Motor neuron (in vitro differentiated cells): ENCODE results near the gene KMT5B. TPM values are rescaled to one million over a fixed set of nuclear protein-coding genes. Genes with fewer than 3 reads are reported as not detected.
A peak's percentile ranks its signal among the peaks of the same experiment; 100 is the strongest.

Experiments
- ATAC-seq, 8 experiments: fragments of 200-7000 bp; cut with Tn5 transposase; replicated peaks in 6 of 8; 2 replicates each; pipeline ENCODE4 v1.8.0; 2021; ENCODE audit warnings: mild to moderate bottlenecking in 8 of 8, moderate library complexity in 8 of 8
- H3K27ac ChIP-seq, 2 donors: fragments of 250-450 bp; sonication (Bioruptor Pico); 2 replicates each; pipeline ENCODE4 v1.9.0; 2021; ENCODE audit warnings: antibody characterized with exemption in 2 of 2, mild to moderate bottlenecking in 2 of 2, moderate library complexity in 1 of 2
- H3K4me1 ChIP-seq, 2 donors: fragments of 250-450 bp; sonication (Bioruptor Pico); replicated peaks in 1 of 2; 2 replicates each; pipeline ENCODE4 v1.6.1; 2021; ENCODE audit warnings: antibody characterized with exemption in 2 of 2, mild to moderate bottlenecking in 2 of 2, moderate library complexity in 1 of 2
- H3K4me3 ChIP-seq, 5 donors: fragments of 250-450 bp; sonication (Bioruptor Pico); 2 replicates each; pipeline ENCODE4 v1.9.0; 2021; ENCODE audit warnings: antibody characterized with exemption in 5 of 5, mild to moderate bottlenecking in 5 of 5, moderate library complexity in 4 of 5
- WGBS, 10 experiments: fragments of 450-650 bp; shearing (Covaris generic); methylation state at CpG; one replicate each; pipeline ENCODE4 v1.0.0; 2022; 5-methylcytosine and 5-hydroxymethylcytosine counted together
- in situ Hi-C, 9 experiments: fragments of 400-800 bp; cut with MboI; loops; one replicate each; pipeline ENCODE4 v1.15.0; 2021; ENCODE audit warnings: low sequenced_read_pairs in 9 of 9, low pct_unique_long_range_greater_than_20kb in 2 of 9; ENCODE audit not compliant: unreplicated experiment in 9 of 9
- total RNA-seq, 8 experiments: library from RNA; unstranded; fragments of 300-600 nt; gene quantifications; 2 replicates each; pipeline versions ENCODE4 v1.2.3 to v1.2.4, GENCODE V29; 2022

The KMT5B gene
- total RNA-seq, result 10 to 100 TPM; 12.4 to 69.1 (median 55.4) TPM

DNA sequence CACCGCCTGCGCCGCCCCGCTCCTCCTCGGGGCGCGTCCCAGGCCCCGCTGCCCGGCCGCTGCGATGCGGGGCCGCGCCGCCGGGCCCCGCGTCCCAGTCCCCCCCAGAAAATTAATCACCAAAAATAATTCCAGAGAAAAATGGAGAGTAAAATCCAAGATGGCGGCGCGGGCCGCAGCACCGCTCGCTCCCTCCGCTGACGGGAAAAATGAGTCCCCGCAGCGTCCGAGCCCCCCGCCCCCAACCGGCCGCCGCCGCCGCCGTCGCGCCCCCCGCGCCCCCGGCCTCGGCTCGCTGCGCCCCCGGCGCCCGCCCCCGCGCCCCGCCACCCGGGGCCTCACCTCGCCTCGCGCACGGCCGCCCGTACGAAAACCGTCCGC, at the start of gene KMT5B:
KMT5B (minus strand) TSS at position 162 of the 381 bp plus-strand sequence. CDS start 23,220 bp downstream, outside the sequence.
- in situ Hi-C loops, result no loop called here
- peak within 1 kb of the TSS; percentile 82 to 91 (median 89) for H3K4me3 ChIP-seq
- peak in 7 of 8 experiments; percentile 5 to 43 (median 21) for ATAC-seq
- H3K27ac ChIP-seq, result peak within 1 kb of the TSS; percentile 100
- WGBS, 10 experiments, result no CpG with 5 or more reads among the region's 60 CpGs
- peaks cover 14 to 16% of the 10 kb centered on the region in 2 donors for H3K4me1 ChIP-seq

DNA sequence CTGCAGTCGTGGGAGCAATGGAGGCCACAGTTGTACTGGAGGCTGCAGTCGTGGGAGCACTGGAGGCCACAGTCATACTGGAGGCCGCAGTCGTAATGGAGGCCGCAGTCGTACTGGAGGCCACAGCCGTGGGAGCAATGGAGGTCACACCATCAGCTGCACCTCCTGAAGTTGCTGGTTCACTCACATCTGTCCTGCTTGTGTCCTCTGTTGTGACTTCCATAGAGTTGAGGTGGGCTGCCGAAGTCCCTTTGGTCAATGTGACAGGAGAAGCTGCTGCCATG, 49.4 kb upstream of the KMT5B start:
- Histone ChIP-seq H3K4me3 (no peak overlapping the region), H3K27ac (no peak overlapping the region), H3K4me1 (peaks cover 0 to 3% of the 10 kb centered on the region in 2 donors)
- 67 to 100% (median 92%) methylated on average over 1 to 6 of the region's 8 CpGs; no CpG with 5 or more reads in 3 of the 10 experiments for WGBS, 10 experiments
- ATAC-seq, result peak in 1 of 8 experiments; percentile 3
- in situ Hi-C loops, result loop anchor here in 3 of 9 experiments (25.0 kb wide), 3 partner anchors 175 to 1400 kb away; partner anchors contain the start of gene PPP6R3 (in 1 of the 3)

DNA sequence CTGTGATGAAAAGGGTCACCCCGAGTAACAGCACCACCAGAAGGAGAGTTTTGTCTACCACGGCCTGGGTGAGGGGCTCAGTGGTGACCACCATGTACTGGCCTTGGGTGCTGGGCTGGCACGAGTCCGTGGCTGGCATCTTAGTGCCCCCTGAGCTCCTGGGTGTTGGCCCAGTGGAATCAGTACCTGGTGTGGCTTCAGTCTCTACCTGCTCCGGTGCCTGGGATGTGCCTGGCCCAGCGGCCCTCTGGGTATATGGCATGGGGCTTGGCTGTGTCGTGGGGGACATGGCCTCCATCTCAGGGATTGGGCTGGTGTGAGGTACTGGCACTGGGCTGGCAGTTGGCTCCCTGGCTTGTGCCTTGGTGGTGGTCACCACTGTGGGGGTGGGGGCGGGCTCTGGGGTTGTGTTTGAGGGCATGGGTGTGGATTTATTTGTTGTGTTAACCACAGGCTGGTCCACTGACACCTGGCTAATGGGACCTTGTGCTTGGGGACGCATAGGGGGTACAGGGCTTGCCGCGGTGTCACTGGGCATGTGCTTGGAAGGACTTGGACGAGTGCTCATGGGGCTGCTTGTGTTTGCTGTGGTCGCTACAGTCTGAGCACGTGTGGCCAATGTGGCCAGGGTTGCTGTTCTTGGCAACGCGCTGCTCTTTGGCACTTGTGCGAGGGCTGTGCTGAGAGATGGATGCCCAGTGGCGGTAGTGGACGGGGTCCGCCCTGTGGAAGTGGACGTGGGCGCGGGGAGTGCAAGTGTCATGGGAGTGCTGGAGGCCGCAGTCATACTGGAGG, 48.9 kb upstream of the KMT5B start:
- H3K4me1 ChIP-seq, result peaks cover 0 to 3% of the 10 kb centered on the region in 2 donors
- ATAC-seq, result peak in 3 of 8 experiments; percentile 9 to 15 (median 11)
- WGBS, 10 experiments, result 89 to 100% (median 93%) methylated on average over 1 to 9 of the region's 24 CpGs; no CpG with 5 or more reads in 7 of the 10 experiments
- no peak overlapping the region for H3K27ac ChIP-seq
- in situ Hi-C loops, result loop anchor here in 3 of 9 experiments (25.0 kb wide), 3 partner anchors 175 to 1400 kb away; partner anchors contain the start of gene PPP6R3 (in 1 of the 3)
- H3K4me3 ChIP-seq, result no peak overlapping the region

DNA sequence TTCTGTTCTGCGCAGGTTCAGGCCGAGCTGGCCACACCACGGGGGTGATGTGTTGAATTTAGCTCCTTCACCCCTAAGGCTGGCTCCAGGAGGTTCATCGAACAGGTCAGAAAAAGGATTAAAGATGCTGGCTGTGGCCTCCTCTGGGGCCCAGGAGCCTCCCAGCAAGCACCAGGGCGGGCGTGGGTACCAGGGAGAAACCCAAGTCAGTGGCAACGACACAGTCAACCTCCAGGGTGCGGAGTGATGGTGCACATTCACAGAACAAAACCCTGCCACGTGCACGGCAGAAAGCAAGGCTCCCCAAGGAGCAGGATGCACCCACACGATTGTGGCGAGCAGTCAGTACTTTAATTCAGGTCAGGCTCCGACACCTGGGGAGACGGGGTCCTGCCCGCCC, 47.9 kb upstream of the KMT5B start:
- no peak for ATAC-seq
- in situ Hi-C loops, result loop anchor here in 3 of 9 experiments (25.0 kb wide), 3 partner anchors 176 to 1401 kb away; partner anchors contain the start of gene PPP6R3 (in 1 of the 3)
- Histone ChIP-seq H3K4me3 (no peak overlapping the region), H3K27ac (no peak overlapping the region), H3K4me1 (peaks cover 0 to 3% of the 10 kb centered on the region in 2 donors)
- WGBS, 10 experiments, result 70 to 100% (median 88%) methylated on average over 1 to 4 of the region's 15 CpGs; no CpG with 5 or more reads in 6 of the 10 experiments

DNA sequence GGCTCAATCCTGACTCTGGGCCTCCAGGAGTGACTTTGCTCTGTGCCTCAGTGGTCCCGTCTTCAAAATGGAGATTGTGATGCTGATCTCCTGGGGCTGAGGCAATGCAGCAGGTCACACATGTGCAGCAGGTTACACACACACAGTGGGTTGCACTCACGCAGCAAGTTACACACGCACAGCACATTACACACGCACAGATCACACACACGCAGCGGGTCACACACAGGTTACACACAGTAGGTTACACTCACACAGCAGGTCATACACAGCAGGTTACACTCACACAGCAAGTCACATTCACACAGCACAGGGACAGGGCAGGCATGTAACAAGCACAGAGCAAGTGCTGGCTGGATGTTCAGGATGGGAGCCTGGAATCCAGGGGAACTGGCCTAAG, 47.4 kb upstream of the KMT5B start:
- in situ Hi-C loops, result loop anchor here in 3 of 9 experiments (25.0 kb wide), 3 partner anchors 177 to 1402 kb away; partner anchors contain the start of gene PPP6R3 (in 1 of the 3)
- no peak overlapping the region for H3K27ac ChIP-seq
- WGBS, 10 experiments, result 90 to 100% (median 99%) methylated on average over 1 to 6 of the region's 6 CpGs; no CpG with 5 or more reads in 6 of the 10 experiments

DNA sequence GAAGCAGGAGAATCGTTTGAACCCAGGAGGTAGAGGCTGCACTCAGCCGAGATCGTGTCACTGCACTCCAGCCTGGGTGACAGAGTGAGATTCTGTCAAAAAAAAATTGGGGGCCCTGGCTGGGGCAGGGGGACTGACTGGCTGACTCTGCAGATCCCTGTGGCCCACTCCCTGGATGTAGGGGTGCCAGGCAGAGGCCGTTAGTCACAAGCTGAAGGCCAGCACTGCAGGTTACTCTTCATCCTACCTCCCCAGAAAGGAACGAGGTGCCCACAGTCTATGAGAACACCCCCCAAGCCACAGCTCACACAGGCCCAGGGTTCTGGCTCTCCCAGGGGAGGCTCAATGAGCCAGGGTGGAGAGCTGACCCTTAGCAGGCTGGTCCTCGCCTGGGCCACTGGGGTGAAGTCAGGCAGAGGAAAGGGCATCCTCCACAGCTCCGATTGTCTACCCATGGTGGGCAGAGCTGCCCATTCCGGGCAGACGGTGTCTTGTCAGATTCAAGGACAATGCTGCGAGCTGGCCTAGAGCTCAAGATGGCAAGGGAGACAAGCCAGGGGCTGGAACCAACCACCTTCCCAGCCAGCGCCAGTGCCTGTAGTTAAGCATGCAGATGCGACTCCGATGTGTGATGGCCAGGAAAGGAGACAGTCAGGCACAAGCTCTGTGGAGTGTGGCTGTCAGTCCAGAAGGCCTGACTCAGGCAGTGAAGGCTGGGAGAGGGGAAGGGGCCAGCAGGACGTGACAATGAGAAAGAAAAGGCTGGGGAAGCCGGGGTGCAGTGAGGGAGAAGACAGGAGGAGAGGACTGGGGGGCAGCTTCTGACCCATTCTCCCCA, 46.2 kb upstream of the KMT5B start:
- no peak overlapping the region for H3K27ac ChIP-seq
- H3K4me1 ChIP-seq, result peaks cover 0 to 3% of the 10 kb centered on the region in 2 donors
- no peak overlapping the region for H3K4me3 ChIP-seq
- 80 to 100% (median 89%) methylated on average over 1 to 7 of the region's 15 CpGs; no CpG with 5 or more reads in 4 of the 10 experiments for WGBS, 10 experiments
- no peak for ATAC-seq
- in situ Hi-C loops, result loop anchor here in 4 of 9 experiments (10.0 to 25.0 kb wide), 4 partner anchors 178 to 1403 kb away; partner anchors contain the start of gene PPP6R3 (in 1 of the 4)

More for the DNA sequence above, 47.4 kb upstream of the KMT5B start:
- ATAC-seq, result no peak
- H3K4me1 ChIP-seq, result peaks cover 0 to 3% of the 10 kb centered on the region in 2 donors
- no peak overlapping the region for H3K4me3 ChIP-seq

DNA sequence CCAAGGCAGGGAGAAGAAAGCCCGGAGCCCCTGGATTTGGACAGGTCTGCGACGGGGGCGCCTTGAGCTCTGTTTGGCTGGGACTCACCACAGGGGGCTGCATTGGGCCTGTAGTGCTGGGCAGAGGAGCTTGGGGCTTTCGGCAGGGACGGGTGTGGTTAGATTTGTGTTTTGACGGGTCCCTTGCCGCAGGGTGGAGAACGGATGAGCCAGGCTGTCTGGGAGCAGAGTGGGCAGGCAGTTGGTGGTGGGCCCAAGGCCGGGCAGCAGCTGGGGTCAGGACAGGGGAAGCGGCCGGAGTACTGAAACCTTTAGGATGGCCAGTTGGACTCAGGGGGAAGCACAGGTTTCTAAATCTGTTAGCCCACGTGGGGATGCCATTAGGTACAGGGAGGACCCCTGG, 45.3 kb upstream of the KMT5B start:
- Histone ChIP-seq H3K27ac (no peak overlapping the region), H3K4me1 (peaks cover 0 to 3% of the 10 kb centered on the region in 2 donors), H3K4me3 (no peak overlapping the region)
- in situ Hi-C loops, result loop anchor here in 4 of 9 experiments (10.0 to 25.0 kb wide), 4 partner anchors 179 to 1404 kb away; partner anchors contain the start of gene PPP6R3 (in 1 of the 4)
- no peak for ATAC-seq
- WGBS, 10 experiments, result 67 to 100% (median 95%) methylated on average over 1 to 7 of the region's 13 CpGs; no CpG with 5 or more reads in 7 of the 10 experiments

DNA sequence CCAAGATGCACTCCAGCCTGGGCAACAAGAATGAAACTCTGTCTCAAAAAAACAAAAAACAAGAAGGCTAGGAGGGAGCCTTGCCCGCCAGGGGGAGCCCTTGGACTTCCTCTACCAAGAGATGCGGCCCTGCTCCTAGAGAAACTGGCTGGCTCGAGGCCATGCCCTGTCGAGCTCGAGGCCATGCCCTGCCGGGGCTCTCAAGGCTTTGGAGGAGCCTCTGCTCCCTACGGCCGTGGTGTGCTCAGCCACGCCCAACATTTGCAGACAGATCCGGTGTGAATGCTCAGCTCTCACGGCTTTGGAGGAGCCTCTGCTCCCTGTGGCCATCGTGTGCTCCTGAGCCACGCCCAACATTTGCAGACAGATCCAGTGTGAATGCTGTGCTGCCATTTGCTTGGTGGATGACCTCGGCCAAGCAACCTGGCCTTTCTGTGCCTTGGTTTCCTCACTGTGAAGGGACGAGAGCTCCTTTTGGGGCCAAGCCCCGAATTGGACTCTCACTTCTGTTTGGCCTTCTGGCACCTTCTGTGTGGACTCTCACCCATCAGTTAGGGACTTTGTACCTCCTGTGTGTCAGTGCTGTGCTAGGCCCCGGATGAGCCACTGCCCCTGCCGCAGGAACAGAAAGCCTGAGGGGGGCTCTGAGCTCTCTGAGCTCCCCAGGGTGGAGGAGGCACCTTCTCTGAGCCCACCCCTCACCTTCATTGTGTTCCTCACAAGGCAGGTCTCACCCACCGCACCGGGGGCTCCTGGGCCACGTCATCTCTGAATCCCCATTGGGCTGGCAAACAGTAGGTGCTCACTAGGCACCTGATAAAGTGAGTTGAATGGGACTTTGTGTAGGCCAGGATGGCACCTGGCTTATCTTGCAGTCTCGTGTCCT, 44.6 kb upstream of the KMT5B start:
- peak; percentile 81 to 93 (median 84) for ATAC-seq
- 0 to 100% (median 81%) methylated on average over 1 to 6 of the region's 22 CpGs; no CpG with 5 or more reads in 5 of the 10 experiments for WGBS, 10 experiments
- in situ Hi-C loops, result loop anchor here in 4 of 9 experiments (10.0 to 25.0 kb wide), 4 partner anchors 180 to 1405 kb away; partner anchors contain the start of gene PPP6R3 (in 1 of the 4)
- H3K4me1 ChIP-seq, result peaks cover 0 to 3% of the 10 kb centered on the region in 2 donors
- H3K4me3 ChIP-seq, result no peak overlapping the region
- H3K27ac ChIP-seq, result no peak overlapping the region

DNA sequence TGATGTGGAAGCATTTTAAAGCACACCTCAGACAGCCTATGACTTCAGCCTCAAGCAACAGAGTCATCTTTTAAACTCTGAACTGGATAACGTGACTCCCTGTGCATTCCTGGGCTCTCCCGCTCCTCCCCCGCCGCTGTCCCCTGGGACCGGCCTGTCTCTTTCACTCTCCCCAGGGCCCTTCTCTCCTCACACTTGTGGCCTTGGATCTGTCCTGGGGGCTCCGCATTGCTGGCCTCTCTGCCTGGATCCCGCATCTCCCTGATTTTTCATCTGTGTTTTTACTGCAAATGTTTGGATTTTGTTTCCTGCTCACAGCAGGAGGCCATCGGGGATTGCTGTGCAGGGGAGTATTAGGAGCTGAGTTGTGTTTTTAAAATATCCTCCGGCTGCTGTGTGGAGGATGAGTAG, 43.2 kb upstream of the KMT5B start:
- in situ Hi-C loops, result loop anchor here in 4 of 9 experiments (10.0 to 25.0 kb wide), 4 partner anchors 181 to 1406 kb away; partner anchors contain the start of gene PPP6R3 (in 1 of the 4)
- WGBS, 10 experiments, result 38 to 66% (median 56%) methylated on average over 1 to 9 of the region's 9 CpGs; no CpG with 5 or more reads in 4 of the 10 experiments
- no peak overlapping the region for H3K27ac ChIP-seq
- peaks cover 0 to 3% of the 10 kb centered on the region in 2 donors for H3K4me1 ChIP-seq
- ATAC-seq, result peak in 3 of 8 experiments; percentile 10 to 32 (median 22)
- no peak overlapping the region for H3K4me3 ChIP-seq

DNA sequence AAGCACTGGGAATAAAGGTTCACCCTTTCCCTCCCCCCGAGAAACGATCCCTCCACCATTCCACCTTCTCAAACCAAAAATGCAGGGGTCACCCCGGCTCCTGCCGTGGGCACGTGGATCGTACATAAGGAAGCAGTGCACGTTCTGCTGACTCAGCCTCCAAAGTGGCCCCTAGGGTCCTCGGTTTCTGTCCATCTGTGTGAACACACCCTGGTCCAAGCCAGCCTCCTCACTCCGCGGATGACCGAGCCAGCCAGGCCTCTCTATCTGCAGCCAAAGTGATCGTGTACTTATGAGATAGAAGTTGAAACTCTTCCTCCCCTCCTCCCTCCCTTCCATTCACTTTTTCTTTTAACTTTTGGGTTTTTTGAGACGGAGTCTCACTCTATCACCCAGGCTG, 42.4 kb upstream of the KMT5B start:
- Histone ChIP-seq H3K27ac (no peak overlapping the region), H3K4me1 (peaks cover 0 to 3% of the 10 kb centered on the region in 2 donors), H3K4me3 (no peak overlapping the region)
- no peak for ATAC-seq
- 51 to 100% (median 78%) methylated on average over 1 to 11 of the region's 13 CpGs; no CpG with 5 or more reads in 4 of the 10 experiments for WGBS, 10 experiments
- in situ Hi-C loops, result loop anchor here in 4 of 9 experiments (10.0 to 25.0 kb wide), 4 partner anchors 182 to 1407 kb away; partner anchors contain the start of gene PPP6R3 (in 1 of the 4)

DNA sequence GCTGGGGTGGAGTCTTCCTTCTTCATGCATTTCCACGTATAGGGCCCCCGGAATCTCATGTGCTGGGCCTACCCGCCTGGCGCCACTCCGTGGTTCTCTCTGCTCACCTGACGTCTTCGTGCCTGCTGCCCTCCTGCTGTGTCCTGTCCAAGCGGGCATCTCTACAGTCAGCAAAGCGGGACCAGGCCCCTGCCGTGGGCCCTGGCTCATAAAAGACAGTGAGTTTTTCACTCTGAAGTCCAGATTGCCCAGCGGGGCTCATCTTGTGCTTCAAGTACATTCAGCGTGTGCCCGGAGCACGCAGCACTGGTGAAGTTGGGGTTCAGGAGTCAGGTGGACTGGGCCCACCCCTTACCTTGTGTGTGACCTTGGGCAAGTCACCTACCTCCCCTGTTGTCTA, 41.3 kb upstream of the KMT5B start:
- WGBS, 10 experiments, result 57 to 100% (median 92%) methylated on average over 1 to 6 of the region's 14 CpGs; no CpG with 5 or more reads in 3 of the 10 experiments
- in situ Hi-C loops, result loop anchor here in 4 of 9 experiments (10.0 to 25.0 kb wide), 4 partner anchors 183 to 1408 kb away; partner anchors contain the start of gene PPP6R3 (in 1 of the 4)
- no peak for ATAC-seq

More for the DNA sequence above, 41.3 kb upstream of the KMT5B start:
- no peak overlapping the region for H3K4me3 ChIP-seq
- peaks cover 0 to 3% of the 10 kb centered on the region in 2 donors for H3K4me1 ChIP-seq
- no peak overlapping the region for H3K27ac ChIP-seq
